SK-N-SH (cell line): ENCODE data around the gene OGDH.

Source experiments
- JUND ChIP-seq: IDR thresholded peaks from 2 replicates; pipeline ENCODE4 v1.4.0; 2012
- POLR2AphosphoS5 ChIP-seq: IDR thresholded peaks from 2 replicates; pipeline ENCODE4 v1.6.1; 2012; ENCODE audit warnings: low read depth, low read length
- RAD21 ChIP-seq: IDR thresholded peaks from 2 replicates; pipeline ENCODE4 v1.6.1; 2012; ENCODE audit warnings: mild to moderate bottlenecking, low read length
- TEAD4 ChIP-seq: IDR thresholded peaks from 2 replicates; pipeline ENCODE4 v1.4.0; 2012; ENCODE audit warnings: mild to moderate bottlenecking, borderline replicate concordance; ENCODE audit not compliant: insufficient read depth
- YY1 ChIP-seq: IDR thresholded peaks from 2 replicates; pipeline ENCODE4 v1.4.0; 2012; ENCODE audit warnings: low read depth, mild to moderate bottlenecking
- TF ChIP-seq, protein P1 (sequence below): fragments of 200-600 bp; sonication (generic); IDR thresholded peaks from 2 replicates; pipeline ENCODE4 v1.6.1; 2017; ENCODE audit warnings: antibody characterized with exemption, mild to moderate bottlenecking, moderate library complexity

DNA sequence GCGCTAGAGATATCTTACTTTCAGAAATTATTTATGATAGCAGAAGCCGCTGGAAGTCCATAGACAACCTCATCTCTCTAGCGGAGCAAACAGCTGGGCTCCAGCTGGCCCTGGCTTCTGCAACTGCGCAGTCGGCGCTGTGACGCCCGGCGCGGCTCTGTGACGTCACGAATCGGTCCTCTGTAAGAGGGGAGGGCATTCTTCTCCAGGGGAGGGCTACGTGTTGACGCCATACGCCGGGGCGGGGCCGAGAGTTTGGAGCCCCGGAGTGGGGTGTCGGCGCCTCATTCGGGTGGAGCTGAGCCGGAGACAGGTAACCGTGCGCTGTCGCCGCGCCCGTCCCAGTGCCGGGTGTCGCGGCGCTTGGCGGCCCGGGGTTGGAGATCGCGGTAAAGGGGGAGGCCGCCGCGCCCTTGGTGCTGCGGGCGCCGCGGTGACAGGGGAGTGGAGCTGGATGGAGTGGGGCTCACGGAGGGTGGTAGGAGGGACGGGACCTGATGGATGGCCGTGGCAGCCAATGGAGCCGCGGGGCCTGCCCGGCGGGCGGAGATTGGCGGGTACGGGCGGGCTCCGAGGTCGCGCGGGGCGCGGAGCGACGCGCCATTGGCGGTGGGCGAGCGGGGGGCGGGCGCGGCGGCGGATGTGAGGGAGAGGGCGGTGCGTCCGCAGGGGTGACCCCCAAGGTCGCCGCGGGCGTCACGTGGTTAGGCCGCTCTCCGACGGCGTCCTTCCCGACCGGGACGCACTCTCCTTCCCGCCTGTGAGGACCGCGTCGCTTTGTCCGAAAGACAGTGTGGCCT lies at the start of gene OGDH:
- TF ChIP-seq, protein P1, sequence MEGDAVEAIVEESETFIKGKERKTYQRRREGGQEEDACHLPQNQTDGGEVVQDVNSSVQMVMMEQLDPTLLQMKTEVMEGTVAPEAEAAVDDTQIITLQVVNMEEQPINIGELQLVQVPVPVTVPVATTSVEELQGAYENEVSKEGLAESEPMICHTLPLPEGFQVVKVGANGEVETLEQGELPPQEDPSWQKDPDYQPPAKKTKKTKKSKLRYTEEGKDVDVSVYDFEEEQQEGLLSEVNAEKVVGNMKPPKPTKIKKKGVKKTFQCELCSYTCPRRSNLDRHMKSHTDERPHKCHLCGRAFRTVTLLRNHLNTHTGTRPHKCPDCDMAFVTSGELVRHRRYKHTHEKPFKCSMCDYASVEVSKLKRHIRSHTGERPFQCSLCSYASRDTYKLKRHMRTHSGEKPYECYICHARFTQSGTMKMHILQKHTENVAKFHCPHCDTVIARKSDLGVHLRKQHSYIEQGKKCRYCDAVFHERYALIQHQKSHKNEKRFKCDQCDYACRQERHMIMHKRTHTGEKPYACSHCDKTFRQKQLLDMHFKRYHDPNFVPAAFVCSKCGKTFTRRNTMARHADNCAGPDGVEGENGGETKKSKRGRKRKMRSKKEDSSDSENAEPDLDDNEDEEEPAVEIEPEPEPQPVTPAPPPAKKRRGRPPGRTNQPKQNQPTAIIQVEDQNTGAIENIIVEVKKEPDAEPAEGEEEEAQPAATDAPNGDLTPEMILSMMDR: no peak
- TF ChIP-seq TEAD4: no peak
- no peak for TF ChIP-seq JUND
- TF ChIP-seq POLR2AphosphoS5: peak; percentile 97
- TF ChIP-seq RAD21: no peak
- TF ChIP-seq YY1: peak; percentile 22; the same call in 1 of the 2 replicates
